NCI-H2196 treated with DMSO at 0.1 percent for 48 hours (cell line): ENCODE results near the gene SCARF1.

Source experiments
- DNase-seq: peaks from one replicate; lab custom pipeline; 2025; ENCODE audit not compliant: unreplicated experiment; lab: John Stamatoyannopoulos, UW

SCARF1 gene

GRCh38 chr17:1648963-1649843 lies 3.7 kb upstream of the SCARF1 start:
- peak; percentile 55 for DNase-seq

- no peak for DNase-seq
Observed at GRCh38 chr17:1648173-1648962, 2.8 kb upstream of the SCARF1 start.

- DNase-seq: no peak
Observed at GRCh38 chr17:1647802-1648171, 2.3 kb upstream of the SCARF1 start.

- DNase-seq: no peak
Observed at GRCh38 chr17:1646199-1646875, 805 bp upstream of the SCARF1 start.

GRCh38 chr17:1644493-1645206 lies 882 bp downstream of the SCARF1 start:
- no peak for DNase-seq

GRCh38 chr17:1643999-1644492 lies 1.5 kb downstream of the SCARF1 start:
- no peak for DNase-seq

GRCh38 chr17:1643293-1643998 lies 2.1 kb downstream of the SCARF1 start:
- DNase-seq: no peak

- no peak for DNase-seq
Observed at GRCh38 chr17:1641065-1641403, 4.5 kb downstream of the SCARF1 start.

GRCh38 chr17:1640329-1641064 lies 5.0 kb downstream of the SCARF1 start:
- peak; percentile 9 for DNase-seq

GRCh38 chr17:1639549-1640180 lies 5.9 kb downstream of the SCARF1 start:
- DNase-seq: peak; percentile 26

- DNase-seq: no peak
Observed at GRCh38 chr17:1638624-1639300, 6.8 kb downstream of the SCARF1 start.

- DNase-seq: no peak
Observed at GRCh38 chr17:1638171-1638590, 7.4 kb downstream of the SCARF1 start.

- DNase-seq: no peak
Observed at GRCh38 chr17:1636732-1637285, 8.7 kb downstream of the SCARF1 start.

GRCh38 chr17:1635675-1636465 lies 9.7 kb downstream of the SCARF1 start:
- DNase-seq: no peak

GRCh38 chr17:1634841-1635650 lies 10.5 kb downstream of the SCARF1 start:
- DNase-seq: no peak

GRCh38 chr17:1630662-1631061 lies 14.9 kb downstream of the SCARF1 start:
- no peak for DNase-seq
